NCI-H748 (cell line): ENCODE data around the gene RPL27.

Experiments used
- DNase-seq: peaks from one replicate; lab custom pipeline; 2025; ENCODE audit not compliant: unreplicated experiment; lab: John Stamatoyannopoulos, UW

Gene RPL27

DNA sequence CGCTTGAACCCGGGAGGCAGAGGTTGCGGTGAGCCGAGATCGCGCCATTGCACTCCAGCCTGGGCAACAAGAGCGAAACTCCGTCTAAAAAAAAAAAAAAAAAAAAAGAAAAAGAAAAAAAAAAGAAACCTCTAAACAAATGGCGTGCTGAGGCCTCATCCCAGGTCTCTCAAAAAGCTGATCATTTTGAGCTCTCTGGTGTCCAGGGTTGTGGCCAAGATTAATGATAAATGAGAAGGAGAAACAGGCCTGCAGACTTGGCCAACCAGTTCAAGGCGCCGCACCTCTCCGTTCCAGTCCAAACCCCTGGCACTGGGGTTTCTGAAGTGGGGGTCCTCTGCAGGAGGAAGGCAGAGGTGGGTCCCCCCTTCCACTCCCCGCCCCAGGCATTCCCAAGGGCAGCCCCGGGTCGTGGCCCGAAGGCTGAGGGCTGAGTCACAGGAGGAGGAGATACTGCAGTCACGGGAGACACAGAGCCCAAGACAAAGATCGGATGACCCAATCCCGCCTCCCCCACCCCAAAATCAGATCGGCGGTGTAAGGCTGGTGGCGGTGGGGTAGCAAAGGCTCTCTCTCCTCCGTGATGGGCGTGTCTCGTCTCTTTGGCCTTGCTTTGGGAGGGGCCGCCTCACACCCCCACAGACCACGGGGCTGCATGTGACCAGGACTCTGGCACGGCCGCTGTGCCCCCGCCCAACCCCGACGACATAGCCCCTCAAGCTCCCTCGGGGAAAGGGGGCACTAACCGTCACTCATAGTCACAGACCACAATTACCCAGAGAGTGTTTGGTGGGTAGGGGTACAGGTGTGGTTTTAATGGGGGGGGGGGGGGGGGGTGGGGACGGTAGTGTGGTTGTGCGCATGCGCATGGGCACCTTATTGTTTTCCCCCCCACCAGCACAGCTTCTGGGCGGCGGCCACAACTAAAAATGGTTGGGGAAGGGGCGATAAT is 22.8 kb downstream of the RPL27 start:
- DNase-seq = peak; percentile 67

- peak; percentile 86 for DNase-seq
These were observed 23.7 kb downstream of the RPL27 start, which contains the start of gene VAT1 for GRCh38 chr17:43021741-43022512. VAT1 (minus strand) TSS chr17:43022385; CDS start chr17:43022322, 63 bp downstream.

DNA sequence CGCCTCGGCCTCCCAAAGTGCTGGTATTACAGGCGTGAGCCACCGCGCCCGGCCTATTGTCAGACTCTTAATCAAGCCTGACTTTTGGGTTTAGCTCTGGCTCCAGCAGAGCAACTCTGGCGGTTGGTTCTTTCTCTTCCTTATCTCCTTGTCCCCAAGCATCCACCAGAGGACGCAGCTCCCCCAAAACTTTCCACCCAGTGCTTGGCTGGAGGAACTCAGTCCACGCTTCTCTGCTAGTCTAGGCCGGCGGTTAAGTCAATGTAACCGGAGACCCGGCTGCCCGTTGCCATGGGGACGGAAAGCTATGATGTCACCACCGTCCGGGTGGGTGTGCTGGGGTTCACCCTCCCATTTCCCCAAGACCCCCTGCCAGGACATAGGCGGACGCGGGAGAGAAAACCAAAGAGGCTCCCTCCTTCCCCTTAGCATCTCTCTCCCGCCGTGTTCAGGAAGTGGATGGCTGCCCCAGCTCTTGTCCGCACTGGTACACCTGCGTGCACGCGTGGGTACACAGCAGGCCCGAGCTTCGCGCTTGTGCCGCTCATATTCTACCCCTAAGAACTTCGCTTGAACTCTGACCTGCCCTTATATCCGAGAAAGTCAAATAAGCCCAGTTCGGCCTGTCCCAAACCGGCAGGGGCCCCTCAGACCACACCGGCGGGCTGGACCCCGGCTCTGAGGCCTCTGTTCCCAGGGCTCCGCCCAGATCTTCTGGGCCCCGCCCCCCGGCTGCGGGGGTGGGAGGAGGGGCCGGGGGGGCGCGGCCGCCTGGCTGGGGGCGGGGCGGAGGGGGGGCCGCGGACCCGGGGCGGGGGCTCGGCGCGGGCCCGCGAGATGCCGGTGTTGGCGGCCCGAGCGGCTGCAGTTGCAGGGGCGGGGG is 26.4 kb downstream of the RPL27 start, which contains the start of gene RND2:
TSS of gene RND2 (plus strand) at position 825 of the 883 bp plus-strand sequence. CDS start 117 bp downstream, outside the sequence.
- peak; percentile 99 for DNase-seq

- DNase-seq = no peak
These were observed 27.1 kb downstream of the RPL27 start for GRCh38 chr17:43025290-43025657.

GRCh38 chr17:43025766-43026537 is 27.7 kb downstream of the RPL27 start:
- peak; percentile 32 for DNase-seq

GRCh38 chr17:43026595-43026994 is 28.4 kb downstream of the RPL27 start:
- no peak for DNase-seq

DNA sequence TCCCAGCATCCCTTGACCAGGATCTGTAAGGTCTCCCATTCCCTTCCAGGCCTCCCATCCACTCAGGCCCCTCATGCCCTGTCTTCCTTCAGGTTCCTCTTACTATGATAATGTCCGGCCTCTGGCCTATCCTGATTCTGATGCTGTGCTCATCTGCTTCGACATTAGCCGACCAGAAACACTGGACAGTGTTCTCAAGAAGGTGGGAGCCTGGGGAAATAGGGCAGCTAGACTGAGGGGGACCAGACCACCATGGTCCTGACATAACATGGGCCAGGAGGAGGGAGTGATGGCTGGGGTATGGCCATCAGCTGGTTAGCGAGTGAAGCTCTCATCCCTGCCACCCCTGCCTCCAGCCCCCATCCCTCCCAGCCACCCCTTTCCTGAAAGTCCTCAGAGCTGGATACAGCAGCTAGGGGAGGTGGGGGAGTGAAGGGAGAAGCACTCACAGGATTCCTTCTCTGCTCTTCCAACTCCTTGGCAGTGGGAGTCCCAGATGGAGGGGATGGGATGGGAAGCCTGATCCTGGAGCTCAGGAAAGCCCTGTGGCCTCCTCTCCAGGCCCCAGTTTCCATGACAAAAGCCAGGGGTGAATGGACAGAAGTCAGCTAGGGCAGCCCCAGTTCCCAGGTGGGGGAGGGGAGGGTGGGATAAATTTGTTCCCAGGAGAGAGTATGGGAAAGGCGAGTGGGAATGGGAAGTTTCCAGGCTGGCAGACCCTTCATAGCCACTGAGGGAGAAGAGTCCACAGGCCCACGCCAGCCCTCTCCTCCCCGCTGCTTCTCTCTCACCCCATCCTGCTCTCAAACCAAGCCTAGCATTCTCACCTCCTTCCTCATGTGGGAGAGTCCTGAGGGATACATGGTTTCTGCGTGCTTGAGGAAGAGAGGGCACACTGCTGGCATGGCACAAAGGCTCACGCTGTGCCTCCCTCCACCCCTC is 29.1 kb downstream of the RPL27 start:
- DNase-seq = no peak

DNA sequence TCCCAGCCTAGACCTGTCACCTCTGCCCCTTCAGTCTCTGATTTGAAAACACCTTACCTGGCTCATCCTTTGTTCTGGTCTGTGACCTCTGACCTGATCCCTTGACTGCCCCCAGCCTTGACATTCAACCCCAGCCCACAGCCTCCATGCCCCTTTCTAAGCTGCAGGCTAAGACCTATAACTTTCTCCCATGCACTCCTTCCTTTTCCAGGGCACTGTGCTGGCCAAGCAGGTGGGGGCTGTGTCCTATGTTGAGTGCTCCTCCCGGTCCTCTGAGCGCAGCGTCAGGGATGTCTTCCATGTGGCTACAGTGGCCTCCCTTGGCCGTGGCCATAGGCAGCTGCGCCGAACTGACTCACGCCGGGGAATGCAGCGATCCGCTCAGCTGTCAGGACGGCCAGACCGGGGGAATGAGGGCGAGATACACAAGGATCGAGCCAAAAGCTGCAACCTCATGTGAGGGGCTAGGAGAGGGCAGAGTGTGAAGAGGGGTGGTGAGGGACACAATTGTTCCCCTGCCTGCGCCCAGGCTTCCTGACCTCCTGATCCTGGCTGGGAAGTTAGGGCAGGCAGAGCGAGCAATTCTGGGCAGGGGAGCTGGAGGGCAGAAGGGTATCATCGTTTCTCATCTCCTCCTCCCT is 30.1 kb downstream of the RPL27 start:
- DNase-seq = no peak

GRCh38 chr17:43030137-43030767 is 32.0 kb downstream of the RPL27 start:
- no peak for DNase-seq

DNA sequence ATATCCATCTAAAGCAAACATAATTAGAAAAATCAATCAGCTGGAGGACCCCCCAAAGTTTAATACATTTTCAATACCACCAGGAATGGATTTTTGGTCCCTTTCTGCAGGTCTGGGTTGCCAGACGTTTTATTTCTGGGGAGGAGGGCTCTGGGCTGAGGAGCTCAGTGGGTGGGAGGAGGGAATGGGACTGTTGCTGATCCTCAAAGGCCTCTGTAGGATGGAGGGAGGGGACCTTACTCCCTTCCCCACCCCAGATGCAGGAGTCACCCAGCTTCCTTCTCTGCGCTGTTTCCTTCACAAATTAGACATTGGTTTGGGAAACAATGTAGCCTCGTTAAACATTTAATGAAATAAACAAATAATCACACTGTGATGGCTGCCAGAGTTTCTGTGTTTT is 33.4 kb downstream of the RPL27 start:
- DNase-seq = no peak

GRCh38 chr17:43033948-43034881 is 36.0 kb downstream of the RPL27 start:
- peak; percentile 25 for DNase-seq

- DNase-seq = no peak
These were observed 36.7 kb downstream of the RPL27 start for GRCh38 chr17:43034894-43035293.

DNA sequence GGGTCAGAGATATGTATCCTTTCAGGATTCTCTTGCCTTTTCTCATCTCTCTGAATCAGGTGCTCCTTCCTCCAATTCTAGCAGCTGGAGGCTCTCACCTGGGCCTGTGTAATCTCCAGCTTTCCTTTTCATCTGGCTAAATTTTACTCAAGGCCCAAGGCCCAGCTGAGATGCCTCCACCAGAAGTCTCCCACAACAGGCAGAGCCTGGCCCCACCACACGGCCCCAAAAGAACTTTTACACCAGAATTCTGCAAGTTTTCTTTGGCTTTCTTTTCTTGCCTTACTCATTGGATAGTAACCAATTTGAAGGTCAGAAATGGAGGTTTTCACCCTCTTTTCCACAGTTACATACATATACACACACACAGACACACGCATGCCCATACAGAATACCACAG is 41.4 kb downstream of the RPL27 start:
- DNase-seq = no peak

DNA sequence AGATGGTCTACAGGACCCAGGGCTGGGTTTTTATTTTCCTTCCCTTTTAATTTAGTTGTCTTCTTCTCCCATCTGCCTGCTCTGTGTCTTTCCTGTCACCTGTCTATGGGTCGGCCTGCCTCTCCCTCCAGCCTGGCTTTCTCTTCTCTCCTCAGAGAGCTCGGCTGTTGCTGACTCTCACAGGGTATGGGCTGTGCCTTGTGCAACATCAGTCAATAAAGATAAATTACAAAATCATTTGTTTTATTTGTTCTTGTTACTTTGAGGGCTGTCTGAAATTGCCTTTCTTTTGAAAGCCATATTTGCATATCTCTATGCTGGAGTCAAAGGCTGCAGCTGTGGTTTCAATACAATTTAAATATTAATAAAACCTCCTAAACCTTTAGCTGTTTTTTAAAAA is 42.4 kb downstream of the RPL27 start:
- DNase-seq = no peak

DNA sequence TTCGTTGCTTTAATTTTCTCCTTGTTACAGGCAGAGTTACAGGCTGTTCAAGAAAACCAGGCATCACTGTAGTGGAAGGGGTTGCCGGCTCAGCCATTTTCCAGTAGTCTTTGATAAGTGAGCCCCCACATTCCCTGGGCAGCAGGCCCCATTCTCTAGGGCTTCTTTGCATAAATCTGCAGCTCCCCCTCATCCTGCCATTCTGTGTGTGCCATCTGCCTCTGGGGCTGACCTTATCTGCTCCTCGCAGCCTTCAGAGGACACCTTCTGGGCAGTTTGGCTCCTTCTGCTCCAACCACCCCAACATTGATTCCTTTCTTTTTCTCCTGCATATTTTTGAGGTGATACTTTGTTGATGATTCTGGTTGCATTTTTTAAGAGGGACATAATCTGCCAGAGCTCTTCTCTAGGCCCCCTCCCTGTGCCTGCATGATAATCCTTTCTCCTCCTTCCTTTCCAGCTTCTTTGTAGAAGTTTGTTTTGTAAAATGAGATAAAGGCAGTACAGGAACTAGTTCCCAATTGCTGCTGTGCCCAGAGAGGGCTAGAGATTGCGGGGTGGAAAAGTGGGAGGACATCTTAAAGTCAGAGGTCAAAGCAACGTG is 43.9 kb downstream of the RPL27 start:
- DNase-seq = no peak

GRCh38 chr17:43043307-43043706 is 45.1 kb downstream of the RPL27 start:
- no peak for DNase-seq

- DNase-seq = no peak
These were observed 45.8 kb downstream of the RPL27 start for GRCh38 chr17:43044024-43044423.
